B cell (primary cell): ENCODE data around the gene SSR1. TPM values are rescaled to one million over a fixed set of nuclear protein-coding genes. Genes with fewer than 3 reads are reported as not detected.

Experiments used
- ATAC-seq: fragments of 200-7000 bp; cut with Tn5 transposase; one replicate; pipeline ENCODE4 v1.10.0; 2021; ENCODE audit warnings: low read depth, mild to moderate bottlenecking, moderate number of reproducible peaks, moderate library complexity
- CTCF ChIA-PET: fragments of 350-600 bp; sonication (Branson Sonifier 250); formaldehyde crosslinking; loops from one replicate; lab custom pipeline; 2021; ENCODE audit warnings: antibody characterized with exemption, inconsistent platforms; lab: Charles Lee
- POLR2A ChIA-PET: fragments of 350-600 bp; sonication (Branson Sonifier 250); formaldehyde crosslinking; loops from one replicate; lab custom pipeline; 2021; ENCODE audit warnings: antibody characterized with exemption; lab: Charles Lee
- DNase-seq: peaks from one replicate; pipeline ENCODE4 v3.0.0; 2013
- H2AFZ ChIP-seq: 2 replicates; pipeline ENCODE4 v1.6.1; 2012; ENCODE audit warnings: mild to moderate bottlenecking, low read depth, low read length; ENCODE audit not compliant: insufficient read depth, poor library complexity, severe bottlenecking
- H3K27ac ChIP-seq, 2 donors: 1 replicate in 1 of 2; 2 replicates in 1 of 2; pipeline ENCODE4 v1.5.1; 2012 to 2013; ENCODE audit warnings: low read length in 2 of 2, mild to moderate bottlenecking in 2 of 2, moderate library complexity in 1 of 2
- H3K27me3 ChIP-seq, 4 experiments: fragments of 200-600 bp in 1 of 4; sonication (generic) in 1 of 4; replicated peaks in 1 of 4; 1 replicate in 2 of 4; 2 replicates in 2 of 4; pipeline versions ENCODE4 v1.6.1 to v1.7.0; 2013 to 2016; ENCODE audit warnings: low read length in 3 of 4, mild to moderate bottlenecking in 2 of 4, mixed read lengths in 1 of 4, moderate library complexity in 1 of 4; ENCODE audit not compliant: insufficient read depth in 4 of 4, control insufficient read depth in 3 of 4; ENCODE audit errors: control extremely low read depth in 1 of 4
- H3K36me3 ChIP-seq, 2 experiments: replicated peaks in 1 of 2; 1 replicate in 1 of 2; 2 replicates in 1 of 2; pipeline versions ENCODE4 v1.6.1 to v1.7.1; 2013; ENCODE audit warnings: low read length in 1 of 2; ENCODE audit not compliant: insufficient read depth in 2 of 2, control insufficient read depth in 1 of 2; ENCODE audit errors: control extremely low read depth in 1 of 2, extremely low read depth in 1 of 2
- H3K4me1 ChIP-seq, 2 donors: fragments of 200-600 bp in 1 of 2; sonication (generic) in 1 of 2; 1 replicate in 1 of 2; 2 replicates in 1 of 2; pipeline versions ENCODE4 v1.5.1 to v1.6.1; 2013 to 2017; ENCODE audit warnings: low read length in 2 of 2; ENCODE audit not compliant: control insufficient read depth in 2 of 2, insufficient read depth in 2 of 2
- H3K4me2 ChIP-seq: replicated peaks from 2 replicates; pipeline ENCODE3; 2012; ENCODE audit warnings: mild to moderate bottlenecking, low read depth, low read length; ENCODE audit not compliant: poor library complexity, severe bottlenecking
- H3K4me3 ChIP-seq, 5 experiments: fragments of 200-600 bp in 1 of 5; sonication (generic) in 1 of 5; 1 replicate in 3 of 5; 2 replicates in 2 of 5; pipeline versions ENCODE4 v1.5.1 to v1.7.0; 2011 to 2016; ENCODE audit warnings: low read length in 4 of 5, mild to moderate bottlenecking in 4 of 5, low read depth in 2 of 5, control low read depth in 1 of 5, moderate library complexity in 1 of 5; ENCODE audit not compliant: insufficient read depth in 1 of 5; ENCODE audit errors: control extremely low read depth in 1 of 5, extremely low read depth in 1 of 5
- H3K79me2 ChIP-seq: fragments of 200-600 bp; sonication (generic); one replicate; pipeline ENCODE4 v1.6.0; 2016; ENCODE audit warnings: low read length; ENCODE audit not compliant: control insufficient read depth, insufficient read depth
- H3K9ac ChIP-seq: fragments of 200-600 bp; sonication (generic); 2 replicates; pipeline ENCODE4 v1.6.1; 2017; ENCODE audit warnings: mild to moderate bottlenecking, low read length, moderate library complexity
- H3K9me3 ChIP-seq, 3 donors: one replicate each; pipeline versions ENCODE4 v1.6.1 to v1.7.1; 2013; ENCODE audit warnings: low read length in 2 of 3; ENCODE audit not compliant: control insufficient read depth in 2 of 3, insufficient read depth in 1 of 3; ENCODE audit errors: control extremely low read depth in 1 of 3
- H4K20me1 ChIP-seq: 2 replicates; pipeline ENCODE4 v1.6.0; 2012; ENCODE audit warnings: mild to moderate bottlenecking, low read length; ENCODE audit not compliant: insufficient read depth, control insufficient read depth, poor library complexity, severe bottlenecking
- H3K27ac Mint-ChIP-seq: one replicate; pipeline ENCODE4 v1.8.0; 2021; ENCODE audit warnings: mixed read lengths
- H3K27me3 Mint-ChIP-seq: one replicate; pipeline ENCODE4 v1.8.0; 2021; ENCODE audit warnings: mixed read lengths
- H3K4me1 Mint-ChIP-seq: one replicate; pipeline ENCODE4 v1.8.0; 2021; ENCODE audit warnings: mixed read lengths
- H3K4me3 Mint-ChIP-seq: one replicate; pipeline ENCODE4 v1.8.0; 2021; ENCODE audit warnings: mixed read lengths
- H3K9me3 Mint-ChIP-seq: one replicate; pipeline ENCODE4 v1.8.0; 2022; ENCODE audit warnings: mixed read lengths; ENCODE audit not compliant: insufficient read depth
- CTCF ChIP-seq: fragments of 200-600 bp; IDR thresholded peaks from one replicate; pipeline ENCODE4 v1.8.0; 2022; ENCODE audit warnings: antibody characterized with exemption, mild to moderate bottlenecking
- EZH2 ChIP-seq: IDR thresholded peaks from 2 replicates; pipeline ENCODE4 v1.6.1; 2012; ENCODE audit warnings: borderline replicate concordance, low read depth, mild to moderate bottlenecking, moderate library complexity, low read length; ENCODE audit not compliant: insufficient read depth, poor library complexity, severe bottlenecking
- WGBS: methylation state at CpG from one replicate; pipeline ENCODE4 v1.1.5; 2013; ENCODE audit warnings: missing lambda C conversion rate; ENCODE audit not compliant: insufficient coverage; 5-methylcytosine and 5-hydroxymethylcytosine counted together
- intact Hi-C: fragments of 100-400 bp; cut with micrococcal nuclease; formaldehyde crosslinking; loops from one replicate; pipeline ENCODE4 v1.10.0; 2022
- polyA plus RNA-seq: library from polyadenylated mRNA; depleted of rRNA; stranded (reverse); fragments of >200 nt; gene quantifications from 2 replicates; pipeline ENCODE4 v1.2.3, GENCODE V29; 2012
- total RNA-seq, 2 donors: library from RNA; stranded (reverse); fragments of 120-200 nt in 1 of 2; gene quantifications; 1 replicate in 1 of 2; 2 replicates in 1 of 2; pipeline versions ENCODE4 v1.2.3 to v1.2.4, GENCODE V29; 2013 to 2022

SSR1 gene
- total and polyA plus RNA-seq, 2 donors (not counting 1 experiment from before 2014, with no cell fraction given) = 15.9 to 81.6 TPM

DNA sequence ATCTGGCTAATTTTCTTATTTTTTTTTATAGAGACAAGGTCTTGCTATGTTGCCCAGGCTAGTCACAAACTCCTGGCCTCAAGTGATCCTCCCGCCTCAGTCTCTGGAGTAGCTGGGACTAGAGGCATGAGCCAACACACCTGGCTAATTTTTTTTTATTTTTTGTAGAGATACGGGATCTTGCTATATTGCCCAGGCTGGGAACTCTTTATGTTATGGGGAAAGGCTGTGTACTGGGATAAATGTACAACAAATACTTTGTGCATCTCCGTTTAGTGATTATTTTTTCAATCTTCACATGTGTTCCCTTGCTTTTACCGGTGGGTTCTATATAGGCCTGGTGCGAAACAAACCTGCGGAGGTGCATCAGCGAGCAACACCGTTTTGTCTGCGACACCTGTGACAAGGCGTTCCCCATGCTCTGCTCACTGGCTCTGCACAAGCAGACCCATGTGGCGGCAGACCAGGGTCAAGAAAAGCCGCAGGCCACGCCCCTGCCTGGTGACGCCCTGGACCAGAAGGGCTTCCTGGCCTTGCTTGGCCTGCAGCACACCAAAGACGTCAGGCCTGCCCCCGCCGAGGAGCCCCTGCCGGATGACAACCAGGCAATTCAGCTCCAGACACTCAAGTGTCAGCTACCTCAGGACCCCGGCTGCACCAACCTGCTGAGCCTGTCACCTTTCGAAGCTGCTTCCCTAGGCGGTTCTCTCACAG, 84.2 kb downstream of the SSR1 start:
- WGBS = 96% methylated on average over 20 of the region's 21 CpGs
- intact Hi-C loops = no loop called here
- peaks cover 8% of the 10 kb centered on the region for H3K4me1 Mint-ChIP-seq
- Histone ChIP-seq H3K4me3 (no peak overlapping the region), H2AFZ (no peak overlapping the region), H3K27ac (no peak overlapping the region), H3K4me1 (peaks cover 0 to 7% of the 10 kb centered on the region in 2 donors), H3K9ac (no peak overlapping the region), H3K36me3 (peaks cover 3 to 69% of the 10 kb centered on the region in 2 experiments), H4K20me1 (no peaks in the 10 kb centered on the region), H3K79me2 (peaks cover 14% of the 10 kb centered on the region), H3K27me3 (no peaks in the 10 kb centered on the region), H3K9me3 (no peaks in the 10 kb centered on the region), H3K4me2 (no peak overlapping the region)
- no peak for TF ChIP-seq EZH2
- TF ChIP-seq CTCF = no peak
- H3K27me3 Mint-ChIP-seq = no peaks in the 10 kb centered on the region
- ATAC-seq (no peak), DNase-seq (no peak)
- ChIA-PET POLR2A (no interaction called here), CTCF (interaction anchor here (0.9 kb wide), 1 partner anchor 10 kb away, joined by 3 read pairs; no protein-coding TSS in a partner anchor)
- no peaks in the 10 kb centered on the region for H3K9me3 Mint-ChIP-seq
- H3K4me3 Mint-ChIP-seq = no peak overlapping the region
- no peak overlapping the region for H3K27ac Mint-ChIP-seq

DNA sequence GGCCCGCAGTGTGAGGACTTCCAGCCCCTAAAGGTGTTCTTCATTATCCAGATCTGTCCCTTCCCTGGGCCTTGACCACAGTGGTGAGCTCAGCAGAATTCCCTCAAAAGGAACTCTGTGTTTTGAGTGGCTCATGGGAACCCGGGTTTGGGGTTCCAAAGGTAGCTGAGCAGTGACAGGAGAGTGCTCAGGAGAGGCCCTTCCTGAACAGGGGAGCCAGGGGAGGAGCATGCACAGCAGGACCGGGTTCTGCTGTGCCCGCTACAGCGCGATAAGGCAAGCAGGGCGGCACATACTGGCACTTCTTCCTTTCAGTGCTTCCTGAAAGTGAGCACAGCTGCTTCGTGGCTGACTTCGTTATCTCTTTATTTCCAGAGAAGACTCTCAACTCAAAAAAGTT, 88.3 kb downstream of the SSR1 start:
- TF ChIP-seq EZH2 (no peak), CTCF (no peak)
- Mint-ChIP-seq H3K4me3 (no peak overlapping the region), H3K4me1 (peaks cover 5% of the 10 kb centered on the region), H3K27ac (peak overlapping the region; percentile 33), H3K9me3 (no peaks in the 10 kb centered on the region), H3K27me3 (no peaks in the 10 kb centered on the region)
- Histone ChIP-seq H4K20me1 (no peaks in the 10 kb centered on the region), H3K4me1 (peaks cover 0 to 4% of the 10 kb centered on the region in 2 donors), H3K27ac (no peak overlapping the region), H2AFZ (no peak overlapping the region), H3K79me2 (peaks cover 2% of the 10 kb centered on the region), H3K27me3 (no peaks in the 10 kb centered on the region), H3K9ac (no peak overlapping the region), H3K36me3 (peaks cover 3 to 60% of the 10 kb centered on the region in 2 experiments), H3K9me3 (no peaks in the 10 kb centered on the region), H3K4me3 (no peak overlapping the region), H3K4me2 (no peak overlapping the region)
- POLR2A ChIA-PET = no interaction called here
- DNase-seq (no peak), ATAC-seq (no peak)
- WGBS = 23% methylated on average over 8 of the region's 9 CpGs
- CTCF ChIA-PET = interaction anchor here (1.0 to 1.4 kb wide), 2 partner anchors 10 to 466 kb away, joined by 3 to 4 read pairs; no protein-coding TSS in a partner anchor
- intact Hi-C loops = no loop called here
